Epithelial cell of esophagus (primary cell): ENCODE data around the gene COL25A1.
A peak's percentile ranks its signal among the peaks of the same experiment; 100 is the strongest.

Experiments
- DNase-seq: peaks from one replicate; pipeline ENCODE4 v3.0.0; 2010; ENCODE audit warnings: low read depth
- H3K4me3 ChIP-seq: 2 replicates; pipeline ENCODE4 v1.5.1; 2011; ENCODE audit warnings: mild to moderate bottlenecking, low read length, control low read depth
- TF ChIP-seq, protein P1 (sequence below): IDR thresholded peaks from 2 replicates; pipeline ENCODE4 v1.5.1; 2011; ENCODE audit warnings: low read depth, mild to moderate bottlenecking, low read length, control low read depth, inconsistent platforms; ENCODE audit not compliant: insufficient read depth; ENCODE audit errors: missing control alignments

COL25A1 gene

GRCh38 chr4:108779958-108780357 lies 522.5 kb downstream of the COL25A1 start:
- DNase-seq = no peak
- TF ChIP-seq, protein P1, sequence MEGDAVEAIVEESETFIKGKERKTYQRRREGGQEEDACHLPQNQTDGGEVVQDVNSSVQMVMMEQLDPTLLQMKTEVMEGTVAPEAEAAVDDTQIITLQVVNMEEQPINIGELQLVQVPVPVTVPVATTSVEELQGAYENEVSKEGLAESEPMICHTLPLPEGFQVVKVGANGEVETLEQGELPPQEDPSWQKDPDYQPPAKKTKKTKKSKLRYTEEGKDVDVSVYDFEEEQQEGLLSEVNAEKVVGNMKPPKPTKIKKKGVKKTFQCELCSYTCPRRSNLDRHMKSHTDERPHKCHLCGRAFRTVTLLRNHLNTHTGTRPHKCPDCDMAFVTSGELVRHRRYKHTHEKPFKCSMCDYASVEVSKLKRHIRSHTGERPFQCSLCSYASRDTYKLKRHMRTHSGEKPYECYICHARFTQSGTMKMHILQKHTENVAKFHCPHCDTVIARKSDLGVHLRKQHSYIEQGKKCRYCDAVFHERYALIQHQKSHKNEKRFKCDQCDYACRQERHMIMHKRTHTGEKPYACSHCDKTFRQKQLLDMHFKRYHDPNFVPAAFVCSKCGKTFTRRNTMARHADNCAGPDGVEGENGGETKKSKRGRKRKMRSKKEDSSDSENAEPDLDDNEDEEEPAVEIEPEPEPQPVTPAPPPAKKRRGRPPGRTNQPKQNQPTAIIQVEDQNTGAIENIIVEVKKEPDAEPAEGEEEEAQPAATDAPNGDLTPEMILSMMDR = no peak
- H3K4me3 ChIP-seq = no peak overlapping the region

DNA sequence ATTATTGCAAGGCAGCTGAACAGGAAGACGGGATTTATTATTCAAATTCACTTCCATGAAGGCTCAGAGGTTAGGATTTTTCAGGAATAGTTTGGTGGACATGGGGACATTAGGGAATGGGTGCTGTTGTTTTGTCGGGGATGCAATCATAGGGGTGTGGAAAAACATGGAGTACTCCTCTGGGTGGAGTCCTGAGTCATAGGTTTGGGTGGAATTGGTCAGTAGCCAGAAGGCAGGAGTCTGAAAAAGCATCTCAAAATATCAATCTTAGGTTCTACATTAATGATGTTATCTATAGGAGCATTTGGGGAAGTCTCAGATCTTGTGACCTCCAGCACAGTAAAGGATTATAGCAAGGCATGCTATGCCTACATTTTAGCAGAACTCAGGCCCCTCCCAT lies 525.1 kb downstream of the COL25A1 start:
- no peak overlapping the region for H3K4me3 ChIP-seq
- DNase-seq = peak; percentile 45
- TF ChIP-seq, protein P1 = no peak

GRCh38 chr4:108775921-108776320 lies 526.5 kb downstream of the COL25A1 start:
- H3K4me3 ChIP-seq = no peak overlapping the region
- TF ChIP-seq, protein P1 = no peak
- no peak for DNase-seq

DNA sequence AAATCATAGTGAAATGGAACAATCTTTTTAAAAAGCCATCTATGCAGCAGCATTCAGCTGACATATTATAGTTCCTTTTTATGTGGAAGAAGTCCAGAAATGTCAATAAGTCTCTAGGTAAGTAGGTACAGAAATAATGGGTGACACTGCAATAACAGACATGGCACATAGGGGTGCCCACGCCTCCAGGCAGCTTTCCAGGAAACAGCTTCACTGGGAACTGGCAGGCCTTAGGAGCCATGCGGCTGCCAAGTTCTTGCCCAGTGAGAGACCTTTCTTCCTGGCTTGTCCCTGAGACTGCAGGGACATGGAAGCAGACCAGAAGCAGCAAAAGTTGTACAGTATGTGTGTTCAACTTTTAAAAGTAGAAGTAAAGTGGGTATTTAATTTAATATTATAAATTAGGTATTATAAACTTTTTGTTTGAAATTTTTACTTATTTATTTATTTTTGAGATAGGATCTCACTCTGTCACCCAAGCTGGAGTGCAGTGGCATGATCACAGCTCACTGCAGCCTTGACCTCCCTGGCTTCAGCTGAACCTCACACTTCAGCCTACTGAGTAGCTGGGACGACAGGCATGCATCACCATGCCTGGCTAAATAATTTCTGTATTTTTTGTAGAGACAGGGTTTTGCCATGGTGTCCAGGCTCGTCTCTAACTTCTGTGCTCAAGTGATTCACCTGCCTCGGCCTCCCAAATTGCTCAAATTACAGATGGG lies 527.5 kb downstream of the COL25A1 start:
- TF ChIP-seq, protein P1 = no peak
- DNase-seq = peak; percentile 8
- H3K4me3 ChIP-seq = no peak overlapping the region

- no peak overlapping the region for H3K4me3 ChIP-seq
- DNase-seq = no peak
- TF ChIP-seq, protein P1 = no peak
Observed at GRCh38 chr4:108772402-108772801, 530.1 kb downstream of the COL25A1 start.

GRCh38 chr4:108766058-108766457 lies 536.4 kb downstream of the COL25A1 start:
- no peak for DNase-seq
- no peak overlapping the region for H3K4me3 ChIP-seq
- TF ChIP-seq, protein P1 = no peak

GRCh38 chr4:108763986-108764385 lies 538.5 kb downstream of the COL25A1 start:
- H3K4me3 ChIP-seq = no peak overlapping the region
- no peak for DNase-seq
- TF ChIP-seq, protein P1 = no peak
